ENCODE data around the gene PATJ.

Gene PATJ

GRCh38 chr1:62224182-62224581 is 481.9 kb downstream of the PATJ start:
- no peak for DNase-seq

DNA sequence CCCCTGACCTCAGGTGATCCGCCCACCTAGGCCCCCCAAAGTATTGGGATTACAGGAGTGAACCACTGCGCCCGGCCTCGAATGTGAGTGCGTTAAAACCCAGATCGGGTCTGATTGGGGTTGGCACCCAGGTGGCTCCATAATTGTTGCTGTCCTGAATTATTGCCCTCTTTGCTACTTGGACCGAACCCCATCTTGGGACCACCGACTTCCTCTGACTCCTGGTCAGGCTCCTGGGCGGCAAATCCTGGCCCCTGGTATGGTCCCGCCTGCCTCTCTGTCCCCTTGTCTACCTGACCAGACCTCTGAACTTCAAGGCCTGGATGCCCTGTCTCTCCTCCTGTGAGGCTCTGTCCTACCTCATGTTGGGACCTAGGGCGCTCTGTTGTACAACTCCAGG is 485.2 kb downstream of the PATJ start:
- no peak for DNase-seq
